ENCODE measurements around the gene PHRF1.

PHRF1 gene

DNA sequence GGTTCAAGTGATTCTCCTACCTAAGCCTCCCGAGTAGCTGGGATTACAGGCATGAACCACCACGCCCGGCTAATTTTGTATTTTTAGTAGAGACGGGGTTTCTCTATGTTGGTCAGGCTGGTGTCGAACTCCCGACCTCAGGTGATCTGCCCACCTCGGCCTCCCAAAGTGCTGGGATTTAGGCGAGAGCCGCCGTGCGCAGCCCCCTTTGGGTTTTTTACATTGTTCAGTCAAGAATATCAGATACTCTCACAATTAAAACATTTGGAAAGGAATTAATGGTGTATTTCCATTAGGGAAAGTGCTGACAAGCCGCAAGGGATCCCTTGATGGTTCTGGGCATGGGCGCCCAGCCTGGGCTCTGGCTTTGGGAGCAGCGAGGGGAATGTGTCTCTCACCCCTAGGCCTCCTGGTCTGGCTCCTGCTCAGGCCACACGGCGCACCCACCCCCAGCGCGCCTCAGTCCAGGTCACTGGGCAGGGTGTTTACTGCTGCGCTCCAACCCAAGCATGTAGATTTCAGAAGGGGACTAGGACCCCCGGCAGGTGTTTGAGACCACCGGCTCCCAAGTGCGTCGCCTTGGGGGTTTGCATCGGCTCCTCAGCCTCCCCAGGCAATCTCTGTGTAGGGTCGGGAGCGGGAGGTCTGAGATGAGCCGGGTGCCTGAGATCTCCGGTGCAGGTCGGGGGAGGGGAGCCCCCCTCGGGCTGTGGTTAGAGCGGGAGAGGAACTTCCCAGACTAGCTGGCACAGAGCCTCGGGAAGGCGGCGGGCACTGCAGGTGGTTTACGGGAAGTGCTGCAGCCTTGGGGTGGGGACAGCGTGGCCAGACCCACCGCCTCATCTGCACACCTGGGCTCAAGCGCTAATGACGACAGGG is 40.3 kb downstream of the PHRF1 start:
- peak in 1 of 5 donors; percentile 4 for DNase-seq

GRCh38 chr11:617199-617911 is 41.1 kb downstream of the PHRF1 start:
- DNase-seq: peak in 1 of 5 donors; percentile 4

GRCh38 chr11:617912-618682 is 41.8 kb downstream of the PHRF1 start:
- DNase-seq: peak in 1 of 5 donors; percentile 1

GRCh38 chr11:618856-619627 is 42.8 kb downstream of the PHRF1 start:
- DNase-seq: peak in 1 of 5 donors; percentile 2

DNA sequence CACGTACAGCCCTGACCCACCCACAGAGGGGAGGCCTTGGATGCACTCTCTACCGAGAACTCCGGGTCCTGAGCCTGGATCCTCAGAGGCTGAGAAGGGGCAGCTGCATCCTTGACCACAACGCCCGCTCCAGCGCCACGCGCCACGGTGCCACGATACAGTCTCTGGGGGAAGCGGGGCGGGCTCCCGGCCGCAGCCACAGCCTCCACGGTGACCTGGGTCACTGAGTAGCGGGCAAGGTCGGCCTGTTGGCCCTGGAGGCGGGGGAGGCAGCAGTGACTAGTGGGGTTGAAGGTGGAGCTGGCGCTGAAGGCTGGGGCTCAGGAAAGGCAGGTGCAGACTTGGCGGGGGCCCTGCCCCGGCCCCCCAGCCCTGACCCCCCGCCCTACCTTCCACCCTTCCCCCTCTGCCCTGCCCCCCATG is 43.4 kb downstream of the PHRF1 start:
- DNase-seq: no peak

- DNase-seq: no peak
Observed at GRCh38 chr11:620201-620600, 43.9 kb downstream of the PHRF1 start.

- no peak for DNase-seq
Observed at GRCh38 chr11:620935-621814, 44.9 kb downstream of the PHRF1 start.

DNA sequence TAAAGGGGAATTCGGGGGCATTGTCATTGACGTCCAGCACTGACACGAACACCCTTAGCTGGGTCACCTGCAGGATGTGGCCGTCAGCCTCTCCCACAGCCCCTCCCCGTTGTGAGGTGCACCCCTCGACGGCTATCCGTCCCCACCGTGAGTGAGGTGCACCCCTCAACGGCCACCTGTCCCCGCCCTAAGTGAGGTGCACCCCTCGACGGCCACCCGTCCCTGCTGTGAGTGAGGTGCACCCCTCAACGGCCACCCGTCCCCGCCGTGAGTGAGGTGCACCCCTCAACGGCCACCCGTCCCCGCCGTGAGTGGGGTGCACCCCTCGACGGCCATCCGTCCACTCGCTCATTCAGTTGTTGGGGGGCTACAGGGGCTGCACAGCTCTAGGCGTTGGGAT is 45.6 kb downstream of the PHRF1 start:
- DNase-seq: no peak

DNA sequence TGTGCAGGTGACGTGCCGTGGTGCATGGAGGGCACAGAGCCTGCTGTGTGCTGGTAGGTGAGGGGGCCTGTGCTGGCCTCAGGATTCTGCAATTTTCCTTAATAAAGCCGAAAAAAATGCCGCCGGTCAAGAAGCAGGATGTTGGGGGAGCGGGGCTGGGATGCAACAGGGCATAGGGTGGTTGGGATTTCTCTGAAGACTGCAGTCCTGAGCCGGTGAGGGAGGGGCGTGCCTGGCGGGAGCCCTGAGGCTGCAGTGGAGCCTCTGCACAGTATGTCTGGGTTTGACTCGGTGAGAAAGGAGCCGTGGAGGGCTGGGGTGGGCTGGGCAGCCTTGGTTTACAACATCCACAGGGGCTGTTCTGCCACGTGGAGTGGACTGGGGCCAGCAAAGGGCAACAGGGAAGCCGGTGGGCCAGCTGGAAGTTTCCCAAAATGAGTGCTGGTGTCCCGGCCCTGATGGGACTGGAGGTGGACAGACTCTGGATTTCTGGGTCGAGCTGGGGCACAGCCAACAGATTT is 47.1 kb downstream of the PHRF1 start:
- no peak for DNase-seq

DNA sequence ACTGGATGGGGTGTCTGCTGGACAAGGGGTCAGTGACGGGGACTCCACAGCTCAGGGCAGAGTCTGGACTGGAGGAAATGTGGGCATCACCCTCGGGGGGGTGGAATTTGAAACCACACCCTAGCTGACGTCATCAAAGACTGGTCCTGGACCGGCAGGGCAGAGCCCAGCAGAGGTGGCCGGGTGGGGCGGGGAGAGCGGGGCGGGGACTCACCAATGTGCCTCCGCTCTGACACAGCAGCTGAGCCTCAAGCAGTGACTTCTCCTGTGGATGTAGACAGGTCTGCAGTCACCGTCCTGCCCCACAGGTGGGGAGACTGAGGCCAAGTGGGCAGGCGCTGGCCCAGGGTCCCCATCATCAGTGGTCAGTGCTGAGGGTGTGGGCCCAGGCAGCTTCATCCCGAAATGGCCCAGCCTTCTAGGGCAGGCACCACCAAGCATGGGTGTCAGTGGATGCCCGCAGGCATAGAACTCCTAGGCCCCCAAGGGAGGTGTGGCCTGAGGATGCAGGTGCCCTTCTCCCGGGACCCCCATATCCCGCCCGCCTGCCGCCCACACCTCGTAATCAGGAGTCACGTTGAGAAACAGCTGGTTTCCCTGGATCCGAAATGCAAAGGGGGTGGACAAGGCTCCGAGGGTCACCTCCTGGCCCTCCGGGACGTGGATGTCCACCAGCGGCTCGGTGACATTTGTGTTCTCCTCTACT is 47.9 kb downstream of the PHRF1 start:
- peak in 1 of 5 donors; percentile 1 for DNase-seq

GRCh38 chr11:624705-625635 is 48.7 kb downstream of the PHRF1 start, which contains the start of gene CDHR5:
TSS of gene CDHR5 (minus strand) at chr11:624955. CDS start at chr11:624902, 53 bp downstream.
- DNase-seq: peak in 2 of 5 donors; percentile 1 to 15

DNA sequence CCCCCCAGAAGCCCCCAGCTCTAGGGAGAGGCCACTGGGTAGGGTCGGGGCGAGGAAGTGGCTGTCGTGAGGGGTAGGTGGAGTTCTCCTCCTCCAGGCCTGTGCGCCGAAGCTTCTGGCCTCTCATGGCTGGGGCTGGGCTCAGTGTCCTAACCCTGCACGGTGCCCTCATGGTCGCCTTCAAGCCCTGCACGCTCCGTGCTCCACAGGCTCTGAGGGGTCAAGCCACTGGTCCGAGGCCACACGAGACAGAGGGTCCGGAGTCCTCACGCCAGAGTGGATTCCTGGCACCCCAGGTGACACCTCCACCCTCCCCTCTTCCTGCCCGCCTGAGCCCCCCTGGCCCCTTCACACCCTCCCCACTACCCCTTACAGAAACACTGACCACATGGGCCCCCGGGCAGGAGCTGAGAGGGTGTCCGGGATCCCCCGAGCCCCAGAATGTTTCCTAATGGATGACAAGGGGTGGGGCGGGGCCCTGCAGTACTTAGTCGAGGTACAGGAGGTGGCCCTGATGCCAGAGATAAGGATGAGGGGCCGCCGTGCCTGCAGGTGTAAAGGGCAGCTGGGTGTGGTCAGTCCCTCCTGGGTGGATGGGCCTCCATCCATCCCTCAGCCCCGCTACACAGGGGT is 49.5 kb downstream of the PHRF1 start:
- DNase-seq: peak in 2 of 5 donors; percentile 1 to 14

GRCh38 chr11:626475-627307 is 50.4 kb downstream of the PHRF1 start, which contains the start of gene SCT:
TSS of gene SCT (minus strand) at chr11:627181. CDS start at chr11:627143, 38 bp downstream.
- peak in 2 of 5 donors; percentile 1 to 12 for DNase-seq

- DNase-seq: no peak
Observed at GRCh38 chr11:627308-627576, 51.0 kb downstream of the PHRF1 start.

DNA sequence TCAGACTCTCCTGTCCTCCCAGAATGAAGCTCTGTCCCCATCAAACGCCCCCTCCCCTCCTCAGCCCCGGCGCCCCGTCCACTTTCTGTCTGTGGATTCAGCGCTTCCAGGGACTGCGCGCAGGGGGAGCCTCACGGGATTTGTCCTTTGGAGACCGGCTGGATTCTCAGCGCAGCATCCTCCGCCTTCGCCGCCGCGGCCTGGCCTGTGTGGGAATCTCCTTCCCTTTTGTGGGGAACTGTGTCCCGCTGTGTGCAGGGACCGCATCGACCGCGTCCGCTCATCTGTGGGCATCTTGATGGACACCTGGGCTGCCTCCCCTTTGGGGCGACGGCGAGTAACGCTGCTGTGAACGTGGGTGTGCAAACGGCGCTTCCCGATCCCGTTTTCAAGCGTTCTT is 51.8 kb downstream of the PHRF1 start:
- peak in 1 of 5 donors; percentile 13 for DNase-seq

- DNase-seq: peak in 1 of 5 donors; percentile 2
Observed at GRCh38 chr11:629237-629583, 52.9 kb downstream of the PHRF1 start.

DNA sequence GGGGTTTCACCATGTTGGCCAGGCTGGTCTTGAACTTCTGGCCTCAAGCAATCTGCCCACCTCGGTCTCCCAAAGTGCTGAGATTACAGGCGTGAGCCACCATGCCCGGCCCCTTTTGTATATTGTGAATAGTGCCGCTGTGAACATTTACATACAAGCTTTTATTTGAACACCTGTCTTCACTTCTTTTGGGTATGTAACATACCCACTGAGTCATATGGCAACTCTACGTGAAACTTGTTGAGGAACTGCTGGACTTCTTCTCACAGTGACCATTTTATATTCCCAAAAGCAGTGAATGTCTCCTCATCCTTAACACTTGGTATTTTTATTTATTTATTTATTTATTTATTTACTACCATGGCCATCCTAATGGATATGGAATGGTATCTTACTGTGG is 54.6 kb downstream of the PHRF1 start:
- no peak for DNase-seq
